HepG2 (cell line): ENCODE data around the gene ACD. TPM values are rescaled to one million over a fixed set of nuclear protein-coding genes. Genes with fewer than 3 reads are reported as not detected.

ENCODE experiments used
- AGO1 ChIP-seq: fragments of 200-400 bp; formaldehyde crosslinking; IDR thresholded peaks from 2 replicates; pipeline ENCODE4 v1.6.1; 2017; ENCODE audit warnings: mild to moderate bottlenecking, low read depth, low read length, moderate library complexity; ENCODE audit not compliant: poor library complexity, severe bottlenecking
- CREB3 ChIP-seq: sonication (generic); formaldehyde crosslinking; IDR thresholded peaks from 2 replicates; pipeline ENCODE4 v1.5.0; 2020; ENCODE audit warnings: missing genetic modification reagents
- DBP ChIP-seq: sonication (generic); formaldehyde crosslinking; IDR thresholded peaks from 2 replicates; pipeline ENCODE4 v1.4.0; 2020; ENCODE audit warnings: missing genetic modification reagents; ENCODE audit errors: not compliant biosample characterization
- FIP1L1 ChIP-seq: fragments of 200-400 bp; formaldehyde crosslinking; IDR thresholded peaks from 2 replicates; pipeline ENCODE4 v1.6.1; 2018; ENCODE audit warnings: low read depth, mild to moderate bottlenecking, low read length, moderate library complexity, borderline replicate concordance; ENCODE audit not compliant: insufficient read depth
- FOSL1 ChIP-seq: sonication (generic); formaldehyde crosslinking; IDR thresholded peaks from 2 replicates; pipeline ENCODE4 v1.9.0; 2021; ENCODE audit warnings: missing genetic modification reagents, borderline replicate concordance
- HNF4G ChIP-seq, 2 experiments: sonication (generic) in 1 of 2; formaldehyde crosslinking in 1 of 2; IDR thresholded peaks; 2 replicates each; pipeline versions ENCODE4 v1.4.0 to v1.6.1; 2011 to 2020; ENCODE audit warnings: borderline replicate concordance in 2 of 2, low read depth in 2 of 2, mild to moderate bottlenecking in 2 of 2, low read length in 1 of 2, missing genetic modification reagents in 1 of 2, moderate library complexity in 1 of 2
- IKZF5 ChIP-seq: IDR thresholded peaks from 2 replicates; pipeline ENCODE4 v1.6.1; 2018; ENCODE audit warnings: missing genetic modification reagents, mild to moderate bottlenecking, missing compliant biosample characterization
- KAT7 ChIP-seq: IDR thresholded peaks from 2 replicates; pipeline ENCODE4 v1.6.1; 2018; ENCODE audit warnings: borderline replicate concordance, missing compliant biosample characterization
- MTF1 ChIP-seq: sonication (generic); formaldehyde crosslinking; IDR thresholded peaks from 2 replicates; pipeline ENCODE4 v1.5.0; 2020; ENCODE audit warnings: missing genetic modification reagents
- ONECUT2 ChIP-seq: sonication (generic); formaldehyde crosslinking; IDR thresholded peaks from 2 replicates; pipeline ENCODE4 v1.4.0; 2020; ENCODE audit warnings: missing genetic modification reagents
- PITX1 ChIP-seq: sonication (generic); formaldehyde crosslinking; IDR thresholded peaks from 2 replicates; pipeline ENCODE4 v1.5.1; 2020; ENCODE audit warnings: mild to moderate bottlenecking, missing genetic modification reagents
- RBFOX2 ChIP-seq: fragments of 200-400 bp; formaldehyde crosslinking; IDR thresholded peaks from 2 replicates; pipeline ENCODE4 v1.6.1; 2017; ENCODE audit warnings: low read depth, mild to moderate bottlenecking, low read length
- TP53 ChIP-seq: sonication (generic); formaldehyde crosslinking; conservative IDR thresholded peaks from 2 replicates; pipeline ENCODE4 v1.4.0; 2020; ENCODE audit warnings: missing genetic modification reagents
- ZFYVE20 ChIP-seq: sonication (generic); formaldehyde crosslinking; IDR thresholded peaks from 2 replicates; pipeline ENCODE4 v1.8.0; 2023; ENCODE audit warnings: low read depth, mild to moderate bottlenecking, moderate library complexity, missing genetic modification reagents, borderline replicate concordance
- ZNF18 ChIP-seq: sonication (generic); formaldehyde crosslinking; IDR thresholded peaks from 2 replicates; pipeline ENCODE4 v1.8.0; 2022; ENCODE audit warnings: mild to moderate bottlenecking, missing genetic modification reagents; ENCODE audit not compliant: insufficient replicate concordance
- ZNF343 ChIP-seq: sonication (generic); formaldehyde crosslinking; IDR thresholded peaks from 2 replicates; pipeline ENCODE4 v1.4.0; 2020; ENCODE audit warnings: mild to moderate bottlenecking, missing genetic modification reagents
- ZNF367 ChIP-seq: sonication (generic); formaldehyde crosslinking; IDR thresholded peaks from 2 replicates; pipeline ENCODE4 v1.4.0; 2020; ENCODE audit warnings: missing genetic modification reagents, borderline replicate concordance
- ZNF558 ChIP-seq: sonication (generic); formaldehyde crosslinking; IDR thresholded peaks from 2 replicates; pipeline ENCODE4 v1.9.0; 2022; ENCODE audit warnings: mild to moderate bottlenecking, missing genetic modification reagents, borderline replicate concordance
- ZNF746 ChIP-seq: sonication (generic); formaldehyde crosslinking; IDR thresholded peaks from 2 replicates; pipeline ENCODE4 v1.8.0; 2022; ENCODE audit warnings: mild to moderate bottlenecking, missing genetic modification reagents
- ZNF770 ChIP-seq: sonication (generic); formaldehyde crosslinking; IDR thresholded peaks from 2 replicates; pipeline ENCODE4 v1.5.0; 2020; ENCODE audit warnings: mild to moderate bottlenecking, missing genetic modification reagents
- polyA plus RNA-seq, 8 experiments: library from polyadenylated mRNA; depleted of rRNA in 3 of 8; stranded (reverse) in 7 of 8; unstranded in 1 of 8; fragments of >200 nt; fragmentation: Illumina TruSeq in 4 of 8; extraction: Trizol in 4 of 8; gene quantifications; 2 replicates each; pipeline versions ENCODE4 v1.2.1 to v1.2.3, GENCODE V29; 2011 to 2016; ENCODE audit warnings: low read depth in 4 of 8, missing spikeins in 1 of 8, mixed read lengths in 1 of 8; ENCODE audit not compliant: insufficient read depth in 1 of 8
- total RNA-seq, 5 experiments: library from RNA; depleted of rRNA; stranded (reverse); fragments of >200 nt; fragmentation: Illumina TruSeq; extraction: Trizol; gene quantifications; 2 replicates each; pipeline ENCODE4 v1.2.3, GENCODE V29; 2016; ENCODE audit warnings: low read depth in 1 of 5

ACD gene
- total and polyA plus RNA-seq, 2 of the 13 experiments (the other 11 are each of a cell fraction or from before 2014, with no cell fraction given) = 32.6 to 38.3 TPM

- TF ChIP-seq FOSL1 (CRISPR knock-in tag) (0 out of 2 replicates have a peak, but pooled peaks have one; percentile 31), ONECUT2 (CRISPR knock-in tag) (no peak), AGO1 (peak; percentile 55), ZNF367 (CRISPR knock-in tag) (0 out of 2 replicates have a peak, but pooled peaks have one; percentile 21), MTF1 (CRISPR knock-in tag) (peak; percentile 39; the same call in 1 of the 2 replicates), ZNF770 (no peak), IKZF5 (CRISPR knock-in tag) (peak; percentile 16; the same call in 1 of the 2 replicates), KAT7 (CRISPR knock-in tag) (no peak; the same call in 1 of the 2 replicates), FIP1L1 (no peak), ZFYVE20 (no peak; the same call in 1 of the 2 replicates), HNF4G (IDR thresholded peaks at IDR 0.05; ENCODE audit: borderline replicate concordance, low read depth, low read length) (no peak), HNF4G (CRISPR knock-in tag; IDR thresholded peaks at IDR 0.05; ENCODE audit: borderline replicate concordance, low read depth) (peak; percentile 16; the same call in 1 of the 2 replicates), CREB3 (CRISPR knock-in tag) (no peak), RBFOX2 (peak; percentile 76), ZNF18 (peak; percentile 87), DBP (no peak), ZNF343 (CRISPR knock-in tag) (no peak), TP53 (CRISPR knock-in tag) (0 out of 2 replicates have a peak, but pooled peaks have one; percentile 45), PITX1 (CRISPR knock-in tag) (no peak), ZNF746 (no peak), ZNF558 (peak; percentile 63; the same call in 1 of the 2 replicates)
Observed at GRCh38 chr16:67666559-67667452, 6.7 kb upstream of the ACD start, which contains the start of the genes C16orf86 and ENKD1 (continued).
